Stromal cell of bone marrow (primary cell): ENCODE measurements around the gene CFAP97D2.
"Not testable (repeated sequence)": the region's sequence is repeated elsewhere in the genome, so short reads cannot be mapped to it uniquely, and the experiment has no call there.

ENCODE experiments used
- DNase-seq: peaks from one replicate; pipeline ENCODE4 v3.0.0-alpha.2; 2012; ENCODE audit warnings: low read depth

CFAP97D2 gene

DNA sequence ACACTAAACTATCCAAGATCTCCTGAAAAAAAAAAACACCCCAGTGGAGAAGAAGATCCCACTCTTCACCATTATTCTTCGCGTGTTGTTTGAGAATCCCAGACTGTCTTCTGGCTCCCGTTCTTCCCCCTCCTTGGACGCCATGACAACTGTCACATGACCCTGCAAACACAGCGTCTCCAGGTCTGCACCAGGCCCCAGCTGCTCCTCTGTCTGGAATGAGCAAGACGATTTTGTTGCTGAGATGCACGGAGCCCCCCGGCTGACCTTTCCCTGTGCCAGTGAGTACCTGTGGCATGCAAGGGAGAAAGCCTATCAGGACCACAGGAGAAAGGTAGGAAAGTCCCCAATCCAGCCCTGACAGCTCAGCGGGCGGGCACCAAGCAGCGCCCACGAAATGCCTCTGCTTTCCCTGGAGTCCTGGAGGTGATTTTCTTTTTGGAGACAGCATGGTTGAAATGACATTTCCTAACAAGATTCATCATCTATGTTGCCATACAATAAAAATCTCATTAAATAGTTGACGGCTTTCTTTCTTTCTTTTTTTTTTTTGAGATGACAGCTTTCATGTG is at the start of gene CFAP97D2:
CFAP97D2 (plus strand) TSS at position 171 of the 572 bp plus-strand sequence; CDS start at position 245, 74 bp downstream.
- no peak for DNase-seq

DNA sequence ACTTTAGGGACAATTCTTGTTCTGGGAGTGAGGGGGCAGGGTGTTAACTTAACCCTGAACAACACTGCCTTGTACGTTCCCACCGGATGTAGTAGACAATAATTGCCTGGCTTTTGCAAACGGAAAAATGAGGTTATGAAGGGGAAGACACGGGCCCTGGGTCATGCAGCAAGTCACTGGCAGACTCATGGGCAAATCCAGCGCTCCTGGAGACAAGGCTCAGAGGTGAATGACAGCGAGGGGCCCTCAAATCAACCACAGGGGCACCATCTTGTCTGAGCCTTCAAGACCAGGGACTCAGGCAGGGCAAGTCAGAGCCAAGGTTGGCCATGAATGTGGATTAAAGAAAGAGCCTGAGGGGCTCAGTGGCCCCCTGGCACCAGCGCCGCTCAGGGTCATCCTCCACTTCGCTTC is 49.4 kb upstream of the CFAP97D2 start:
- no peak for DNase-seq

GRCh38 chr13:114130131-114130836 is 48.8 kb upstream of the CFAP97D2 start:
- no peak for DNase-seq

DNA sequence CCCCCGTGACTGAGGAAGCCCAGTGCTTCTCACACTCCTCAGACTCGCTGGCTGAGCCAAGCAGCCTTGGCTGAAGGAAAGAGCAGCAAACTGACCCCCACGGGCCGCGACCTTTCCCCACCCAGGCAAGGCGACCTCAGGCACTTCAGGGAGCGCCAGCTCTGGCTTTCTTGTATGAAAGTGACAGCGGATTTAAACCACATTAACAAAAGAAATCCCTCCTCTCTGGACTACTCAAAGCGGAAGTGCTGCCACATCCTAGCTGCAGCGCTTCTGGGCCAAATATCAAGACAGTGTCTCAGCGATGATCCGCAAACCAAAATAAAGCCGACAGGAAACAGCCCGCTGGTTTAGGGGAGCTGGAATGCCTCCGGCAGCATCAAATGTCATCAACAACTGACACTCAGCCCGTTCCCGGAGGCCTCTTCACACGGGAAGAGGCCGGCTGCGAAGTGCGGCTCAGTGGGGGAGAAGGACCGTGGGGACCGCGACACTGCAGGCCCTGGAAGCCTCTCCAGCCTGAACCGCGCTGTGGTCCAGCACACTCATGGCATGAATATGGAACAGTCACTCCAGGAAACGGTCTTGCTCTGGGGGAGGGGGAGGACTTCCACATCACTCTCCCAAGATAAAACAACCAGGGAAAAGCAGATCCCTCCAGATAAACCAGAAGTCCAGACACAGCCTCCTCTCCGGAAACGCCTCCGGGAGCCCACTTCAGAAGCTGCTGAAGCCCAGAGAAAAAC is 48.0 kb upstream of the CFAP97D2 start:
- peak; percentile 70 for DNase-seq

GRCh38 chr13:114131583-114132418 is 47.3 kb upstream of the CFAP97D2 start:
- no peak for DNase-seq

GRCh38 chr13:114132419-114133121 is 46.5 kb upstream of the CFAP97D2 start, which contains the start of gene RASA3:
TSS of gene RASA3 (minus strand) at chr13:114132623. CDS start at chr13:114132489, 134 bp downstream.
- DNase-seq = peak; percentile 65

GRCh38 chr13:114133126-114133525 is 45.9 kb upstream of the CFAP97D2 start:
- not testable (repeated sequence) for DNase-seq

GRCh38 chr13:114133552-114133951 is 45.5 kb upstream of the CFAP97D2 start:
- DNase-seq = not testable (repeated sequence)

DNA sequence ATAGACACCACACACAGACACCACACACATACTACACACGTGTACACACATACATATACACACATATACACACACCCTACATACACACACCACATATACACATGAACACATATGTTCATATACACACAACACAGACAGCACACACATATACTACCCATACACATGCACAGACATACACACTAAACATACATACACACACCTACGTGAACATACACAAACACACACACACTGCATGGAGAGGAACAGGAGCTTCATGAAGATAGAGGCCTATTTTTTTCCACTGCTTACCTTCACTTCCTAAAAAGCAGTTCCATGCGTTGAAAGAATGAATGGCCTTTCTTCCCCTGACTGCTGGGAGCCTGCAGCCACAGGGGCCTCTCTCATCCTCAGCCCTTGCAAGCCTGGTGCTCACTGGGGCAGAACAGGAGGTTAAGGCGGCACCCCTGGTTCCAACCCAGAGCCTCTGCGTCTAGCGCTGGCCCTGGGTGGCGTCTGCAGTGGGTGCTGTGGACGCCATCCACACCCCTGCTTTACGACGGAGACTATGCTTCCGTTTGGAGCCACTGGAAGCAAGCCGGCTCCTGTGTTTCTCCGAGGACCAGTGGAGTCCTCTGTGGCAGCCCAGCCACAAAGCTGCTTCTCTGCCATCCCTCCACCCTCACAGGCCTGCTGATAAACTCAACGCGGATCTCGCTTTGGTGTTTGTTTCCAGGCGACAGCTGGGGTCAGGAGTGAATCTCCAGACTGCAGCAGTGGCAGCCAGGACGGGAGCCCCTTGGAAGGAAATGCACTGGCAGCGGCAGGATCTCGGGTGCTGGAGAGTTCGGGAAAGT is 44.7 kb upstream of the CFAP97D2 start:
- no peak for DNase-seq

GRCh38 chr13:114134944-114135610 is 44.0 kb upstream of the CFAP97D2 start:
- no peak for DNase-seq

- DNase-seq = no peak
These were observed 43.3 kb upstream of the CFAP97D2 start for GRCh38 chr13:114135731-114136171.

- DNase-seq = no peak
These were observed 42.5 kb upstream of the CFAP97D2 start for GRCh38 chr13:114136576-114136975.

DNA sequence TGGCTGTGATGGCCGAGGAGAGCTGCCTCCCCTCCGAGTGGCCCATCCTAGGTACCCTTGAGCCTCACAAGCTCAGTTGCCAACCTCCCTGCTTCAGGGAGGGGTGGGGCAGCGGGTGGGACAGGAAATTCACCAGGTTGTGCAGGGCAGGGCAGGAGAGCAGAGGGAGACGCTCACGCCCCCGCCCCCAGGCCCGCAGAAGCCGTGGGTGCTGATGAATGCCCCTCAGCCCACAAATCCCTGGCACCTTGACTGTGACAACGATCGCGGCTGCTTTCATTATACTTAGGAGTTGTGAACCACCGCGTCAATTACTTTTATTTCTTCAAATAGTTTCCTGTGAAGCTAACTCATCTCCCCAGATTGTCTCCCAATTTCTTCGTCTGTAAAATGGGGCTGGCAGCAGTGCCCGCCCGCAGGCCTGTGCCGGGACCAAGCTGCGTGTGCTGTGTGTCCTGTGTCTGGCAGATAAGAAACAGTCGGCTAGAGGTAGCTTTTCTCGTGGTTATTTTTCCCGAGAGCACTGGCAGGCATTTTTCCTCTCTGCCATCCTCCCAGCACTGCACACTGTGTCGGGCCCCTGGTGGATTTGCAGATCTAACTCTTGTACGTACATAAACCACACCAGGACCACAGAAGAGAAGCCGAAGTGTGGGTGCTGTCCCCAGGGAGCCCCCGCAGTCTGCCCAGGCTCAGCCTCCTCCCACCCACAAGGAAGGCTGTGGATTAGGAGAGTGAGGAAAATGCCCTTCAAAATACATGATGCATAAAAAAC is 38.7 kb upstream of the CFAP97D2 start:
- no peak for DNase-seq

DNA sequence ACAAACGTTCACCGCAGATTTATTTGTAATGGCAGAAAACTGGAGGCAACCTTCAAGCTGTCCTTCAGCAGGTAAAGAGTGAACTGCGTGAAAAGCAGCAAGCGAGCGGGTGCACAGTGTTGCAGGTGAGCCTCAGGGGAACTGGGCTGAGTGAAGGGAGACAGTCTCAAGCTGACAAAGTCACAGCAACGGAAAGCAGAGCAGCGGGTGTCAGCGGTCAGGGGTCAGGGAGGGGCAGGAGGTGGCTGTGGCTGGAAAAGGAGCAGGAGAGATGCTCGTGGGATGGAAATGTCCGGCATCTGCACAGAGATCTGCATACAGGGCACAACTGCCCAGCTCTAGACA is 38.2 kb upstream of the CFAP97D2 start:
- no peak for DNase-seq

DNA sequence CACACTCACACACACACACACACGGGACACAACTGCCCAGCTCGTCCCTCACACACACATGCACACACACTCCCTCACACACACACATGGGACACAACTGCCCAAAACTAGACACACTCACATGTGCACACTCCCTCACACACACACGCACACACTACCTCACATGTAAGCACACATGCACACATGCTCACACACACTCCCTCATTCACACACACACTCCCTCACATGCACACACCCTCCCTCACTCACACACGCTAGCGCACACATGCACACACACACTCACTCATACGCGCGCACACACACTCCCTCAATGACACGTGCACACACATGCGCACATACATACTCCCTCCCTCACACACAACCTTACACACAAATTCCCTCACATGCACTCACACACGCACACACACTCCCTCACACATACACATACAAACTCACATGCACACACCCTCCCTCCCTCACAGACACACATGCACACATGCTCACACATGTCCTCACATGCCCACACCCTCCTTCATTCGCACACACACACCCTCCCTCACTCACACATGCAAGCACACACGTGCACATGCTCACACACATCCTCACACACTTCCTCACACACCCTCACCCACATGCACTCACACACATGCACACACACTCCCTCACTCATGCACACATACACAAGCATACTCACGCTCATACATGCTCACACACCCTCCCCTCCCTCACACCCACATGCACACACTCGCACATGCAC is 37.6 kb upstream of the CFAP97D2 start:
- no peak for DNase-seq

GRCh38 chr13:114142137-114142550 is 36.9 kb upstream of the CFAP97D2 start:
- no peak for DNase-seq

DNA sequence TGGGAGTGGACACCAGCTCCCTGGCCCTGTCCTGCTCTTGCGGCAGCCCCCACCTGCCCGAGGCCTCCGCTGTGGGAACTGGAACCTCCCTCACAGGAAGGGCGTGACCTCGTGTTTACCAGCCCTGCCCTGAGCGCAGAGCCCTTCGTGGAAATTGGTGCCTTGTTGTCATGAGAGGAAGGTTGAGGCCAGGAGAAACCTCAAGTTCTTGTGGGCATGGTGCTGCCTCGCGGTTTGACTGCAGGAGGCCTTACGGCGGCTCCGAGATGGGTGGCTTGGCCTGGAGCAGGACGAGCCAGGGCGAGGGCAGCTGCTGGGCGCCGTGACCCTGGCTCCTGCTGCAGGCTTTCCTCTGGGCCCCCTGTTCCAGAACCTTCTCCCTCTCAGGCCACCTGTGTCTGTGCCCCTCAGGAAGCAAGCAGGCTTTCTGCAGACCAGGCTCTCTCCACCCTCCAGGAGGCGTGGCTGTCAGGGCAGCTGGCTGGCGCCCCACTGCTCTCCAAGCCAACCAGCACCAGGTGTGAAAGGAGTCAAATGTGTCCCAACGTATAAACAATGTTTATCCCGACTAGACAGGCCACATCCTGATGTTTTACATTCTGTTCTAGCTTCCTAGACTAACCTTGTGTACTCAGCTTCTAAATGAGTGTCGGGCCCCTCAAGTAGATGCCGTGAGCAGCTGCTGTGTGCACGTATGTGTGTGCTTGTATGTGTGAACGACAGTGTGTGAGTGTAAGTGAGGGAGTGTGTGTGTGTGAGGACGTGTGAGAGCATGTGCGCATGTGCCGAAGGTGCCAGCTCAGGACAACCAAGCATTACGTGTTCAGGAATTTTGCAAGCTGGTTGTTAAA is 36.2 kb upstream of the CFAP97D2 start:
- no peak for DNase-seq
